GM19239 (cell line): ENCODE data around the gene PLAAT4.
A peak's percentile ranks its signal among the peaks of the same experiment; 100 is the strongest.
"Not testable (repeated sequence)": the region's sequence is repeated elsewhere in the genome, so short reads cannot be mapped to it uniquely, and the experiment has no call there.

Source experiments
- DNase-seq: peaks from one replicate; pipeline ENCODE4 v3.0.0; 2011; ENCODE audit warnings: low spot score; ENCODE audit not compliant: insufficient read length
- FAIRE-seq: peaks from 2 replicates; lab custom pipeline; 2011; peaks lifted over from hg19 to GRCh38; lab: Jason Lieb, UNC

PLAAT4 gene

DNA sequence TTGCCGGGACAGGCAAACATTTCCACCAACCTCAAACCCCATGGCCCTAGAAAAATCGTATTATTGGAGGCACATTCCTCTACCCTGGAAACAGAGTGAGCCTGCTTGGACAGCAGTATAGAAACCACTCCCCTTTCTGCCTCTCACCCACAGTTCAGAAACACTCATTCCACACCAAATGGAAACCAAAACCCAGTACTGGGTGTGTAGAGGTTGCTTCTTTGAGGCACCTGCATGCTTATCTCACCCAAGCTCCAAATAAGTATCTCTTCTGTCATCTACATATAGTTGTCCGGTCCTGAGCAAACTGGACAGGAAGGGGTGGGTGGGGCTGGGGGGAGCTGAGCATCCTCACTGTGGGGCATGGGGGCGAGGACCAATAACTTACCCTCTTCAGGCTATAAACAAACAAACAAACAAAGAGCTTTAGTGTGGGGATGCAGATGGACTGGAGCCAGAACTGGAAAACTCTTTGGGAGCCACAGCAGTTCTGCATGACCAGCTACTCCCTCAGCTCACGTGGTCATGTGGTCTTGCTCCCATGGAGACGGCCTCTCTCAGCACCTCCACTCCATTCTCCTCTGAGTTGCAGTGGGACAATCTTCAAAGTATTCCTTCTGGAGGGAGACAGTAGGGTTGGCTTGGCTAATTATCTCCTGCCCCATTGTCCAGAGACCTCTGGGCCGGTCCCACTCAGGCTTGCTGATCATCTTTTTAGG is 27.6 kb downstream of the PLAAT4 start:
- DNase-seq, result peak; percentile 54
- peak; percentile 95 for FAIRE-seq

- no peak for DNase-seq
- no peak for FAIRE-seq
These were observed 28.3 kb downstream of the PLAAT4 start for GRCh38 chr11:63564784-63565350.

- DNase-seq, result no peak
- peak; percentile 98 for FAIRE-seq
These were observed 30.6 kb downstream of the PLAAT4 start for GRCh38 chr11:63567044-63567840.

DNA sequence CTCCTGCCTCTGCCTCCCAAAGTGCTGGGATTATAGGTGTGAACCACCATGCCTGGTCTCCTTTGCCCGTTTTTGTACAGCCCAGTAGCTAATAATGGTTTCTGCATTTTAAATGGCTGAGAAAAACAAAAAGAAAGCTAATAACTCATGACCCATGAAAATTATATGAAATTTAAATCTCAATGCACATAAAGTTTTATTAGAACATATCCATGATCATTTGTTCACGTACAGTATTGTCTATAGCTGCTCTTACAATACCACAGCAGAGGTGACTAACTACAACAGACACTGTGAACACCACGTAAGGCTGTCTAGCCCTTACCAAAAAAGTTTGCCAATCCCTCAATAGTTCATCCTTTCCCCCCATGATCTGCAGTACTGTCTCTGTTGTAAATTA is 33.0 kb downstream of the PLAAT4 start:
- DNase-seq, result no peak

DNA sequence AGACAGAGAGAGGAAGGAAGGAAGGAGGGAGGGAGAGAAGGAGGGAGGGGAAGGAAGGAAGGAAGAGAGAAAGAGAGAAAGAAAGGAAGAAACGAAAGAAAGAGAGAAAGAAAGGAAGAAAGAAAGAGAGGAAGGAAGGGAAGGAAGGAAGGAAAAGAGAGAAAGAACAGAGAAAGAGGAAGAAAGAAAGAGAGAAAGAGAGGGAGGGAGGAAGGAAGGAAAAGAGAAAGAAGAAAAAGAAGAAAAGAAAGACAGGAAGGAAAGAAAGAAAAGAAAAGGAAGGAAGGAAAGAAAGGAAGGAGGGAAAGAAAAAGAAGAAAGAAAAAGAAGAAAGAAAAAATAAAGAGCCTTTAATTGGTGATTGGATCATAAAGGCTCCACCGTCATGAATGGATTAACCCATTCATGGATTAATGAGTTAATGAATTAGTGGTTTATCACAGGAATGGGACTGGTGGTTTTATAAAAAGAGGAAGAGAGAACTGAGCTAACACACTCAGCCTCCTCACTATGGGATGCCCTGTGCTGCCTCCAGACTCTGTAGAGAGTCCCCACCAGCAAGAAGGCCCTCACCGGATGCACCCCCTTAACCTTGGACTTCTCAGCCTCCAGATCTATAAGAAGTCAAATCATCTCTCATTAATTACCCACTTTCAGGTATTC is 35.5 kb downstream of the PLAAT4 start:
- DNase-seq (no peak), FAIRE-seq (peak; percentile 54)

More for the DNA sequence above, 33.0 kb downstream of the PLAAT4 start:
- FAIRE-seq, result no peak

DNA sequence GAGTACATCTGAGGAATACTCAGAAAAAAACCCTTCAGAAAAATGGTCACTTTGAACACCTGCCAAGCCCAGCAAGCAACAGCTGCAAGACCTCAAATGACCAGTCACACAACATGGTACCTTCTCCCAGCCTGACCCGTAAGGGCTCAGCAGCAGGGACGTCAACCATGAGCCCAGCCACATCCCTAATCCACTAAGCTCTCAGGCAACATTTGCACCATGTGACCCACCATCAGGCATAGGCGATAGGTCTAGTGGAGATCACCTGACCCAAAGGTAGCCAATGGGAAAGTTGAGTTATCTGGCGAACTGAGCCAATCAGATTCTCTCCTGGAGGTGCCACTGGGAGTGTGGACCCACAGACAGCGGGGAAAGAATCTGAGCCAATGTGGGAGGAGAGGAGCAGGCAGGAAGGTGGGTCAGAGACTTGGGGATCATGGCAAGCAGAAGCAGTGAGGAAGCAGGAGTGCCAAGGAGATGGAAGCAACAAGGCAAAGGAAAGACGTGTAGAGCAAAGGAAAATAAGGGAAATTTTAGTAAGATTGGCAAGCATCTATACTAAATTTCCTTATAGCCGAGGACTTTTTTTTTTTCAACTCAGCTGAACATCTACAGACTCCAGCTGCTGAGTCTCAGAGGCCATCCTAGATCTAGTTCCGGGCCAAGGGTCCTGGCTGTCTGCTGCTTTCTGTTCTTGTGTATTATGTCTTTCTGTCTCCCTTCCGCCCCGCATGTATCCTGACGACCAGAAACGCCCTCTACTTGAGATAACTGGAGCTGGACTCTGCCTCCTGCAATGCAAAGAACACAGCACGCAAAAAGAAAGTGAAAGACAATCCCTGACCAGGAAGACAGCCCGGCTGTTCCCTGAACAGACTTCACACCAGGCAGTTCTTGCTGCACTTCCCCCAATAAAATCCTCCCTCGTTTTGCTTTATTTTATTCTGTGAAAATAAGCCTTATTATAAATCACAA is 37.6 kb downstream of the PLAAT4 start:
- DNase-seq (no peak), FAIRE-seq (peak; percentile 93)

DNA sequence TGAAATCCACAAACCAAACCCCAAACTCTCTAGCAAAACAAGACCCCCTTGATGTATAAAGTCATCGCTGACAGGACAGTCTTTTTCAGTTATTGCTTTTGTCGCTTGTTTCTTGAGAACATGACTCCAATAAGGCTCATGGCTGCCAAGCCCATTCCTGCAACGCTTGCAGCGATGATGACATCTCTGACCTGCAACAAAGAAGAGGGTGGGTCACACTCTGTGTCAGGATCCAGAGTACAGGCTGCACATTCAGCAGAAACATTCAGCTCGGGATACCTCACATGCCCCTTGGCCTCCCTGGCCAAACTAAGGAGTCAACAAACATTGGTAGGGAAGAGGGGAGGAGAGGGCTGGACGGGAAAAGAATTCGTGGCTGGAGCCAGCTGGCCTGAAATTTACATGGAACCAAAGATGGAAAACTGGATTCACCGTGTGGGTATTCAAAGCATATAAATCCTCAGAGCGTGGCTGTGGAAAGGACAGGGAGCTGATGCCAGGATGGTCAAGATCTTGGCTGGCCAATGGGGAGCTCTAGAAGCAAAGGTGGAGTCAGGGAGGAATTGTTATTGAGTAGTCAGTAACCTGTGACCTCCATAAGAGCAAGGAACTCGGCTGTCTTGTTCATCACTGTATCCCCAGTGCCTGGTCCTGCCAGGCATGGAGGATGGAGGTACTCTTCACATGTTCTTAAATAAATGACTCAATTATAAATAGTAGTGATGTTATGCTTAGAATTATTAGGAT is 38.4 kb downstream of the PLAAT4 start:
- FAIRE-seq (no peak), DNase-seq (no peak)

DNA sequence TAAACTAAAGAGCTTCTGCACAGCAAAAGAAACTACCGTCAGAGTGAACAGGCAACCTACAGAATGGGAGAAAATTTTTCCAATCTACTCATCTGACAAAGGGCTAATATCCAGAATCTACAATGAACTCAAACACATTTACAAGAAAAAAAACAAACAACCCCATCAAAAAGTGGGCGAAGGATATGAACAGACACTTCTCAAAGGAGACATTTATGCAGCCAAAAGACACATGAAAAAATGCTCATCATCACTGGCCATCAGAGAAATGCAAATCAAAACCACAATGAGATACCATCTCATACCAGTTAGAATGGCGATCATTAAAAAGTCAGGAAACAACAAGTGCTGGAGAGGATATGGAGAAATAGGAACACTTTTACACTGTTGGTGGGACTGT is 42.3 kb downstream of the PLAAT4 start:
- DNase-seq, result not testable (repeated sequence)

GRCh38 chr11:63581224-63581623 is 44.6 kb downstream of the PLAAT4 start:
- not testable (repeated sequence) for DNase-seq, FAIRE-seq

More for the DNA sequence above, 42.3 kb downstream of the PLAAT4 start:
- FAIRE-seq, result not testable (repeated sequence)

DNA sequence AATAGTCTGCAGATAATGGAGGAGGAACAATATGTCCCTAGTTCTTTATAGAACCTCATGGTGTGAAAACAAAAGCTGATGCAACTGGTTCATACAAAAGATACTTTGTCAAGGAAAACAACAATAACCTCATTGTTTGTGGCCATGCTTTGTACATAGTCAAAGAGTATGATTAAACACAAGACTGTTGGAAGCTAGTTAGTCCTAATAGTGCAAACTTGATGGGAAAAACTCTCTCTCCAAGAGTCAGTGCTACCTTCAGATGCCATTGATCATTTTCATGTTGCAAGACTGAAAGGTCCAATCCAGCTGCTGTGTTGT is 46.7 kb downstream of the PLAAT4 start:
- FAIRE-seq, result no peak
- no peak for DNase-seq

- FAIRE-seq, result no peak
These were observed 50.0 kb downstream of the PLAAT4 start for GRCh38 chr11:63586451-63587166.

DNA sequence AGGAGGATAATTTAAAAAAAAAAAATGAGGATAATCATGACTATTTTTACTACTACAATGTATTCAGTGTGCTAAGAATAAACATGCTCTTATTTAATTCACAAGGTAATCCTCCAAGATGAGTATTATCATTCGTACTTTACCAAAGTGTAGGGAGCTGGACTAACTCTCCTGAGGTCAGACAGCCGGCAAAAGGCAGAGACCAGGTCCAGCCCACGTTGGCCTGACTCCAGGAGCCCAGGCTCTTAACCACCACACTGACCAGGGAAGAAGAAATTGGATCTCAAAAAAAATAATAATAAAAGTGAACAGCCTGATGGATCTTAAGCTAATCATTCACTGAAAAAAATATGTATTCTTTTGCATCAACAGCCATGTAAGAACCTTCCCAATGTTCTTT is 52.4 kb downstream of the PLAAT4 start:
- DNase-seq (no peak), FAIRE-seq (no peak)

More at GRCh38 chr11:63586451-63587166, 50.0 kb downstream of the PLAAT4 start:
- DNase-seq, result no peak

DNA sequence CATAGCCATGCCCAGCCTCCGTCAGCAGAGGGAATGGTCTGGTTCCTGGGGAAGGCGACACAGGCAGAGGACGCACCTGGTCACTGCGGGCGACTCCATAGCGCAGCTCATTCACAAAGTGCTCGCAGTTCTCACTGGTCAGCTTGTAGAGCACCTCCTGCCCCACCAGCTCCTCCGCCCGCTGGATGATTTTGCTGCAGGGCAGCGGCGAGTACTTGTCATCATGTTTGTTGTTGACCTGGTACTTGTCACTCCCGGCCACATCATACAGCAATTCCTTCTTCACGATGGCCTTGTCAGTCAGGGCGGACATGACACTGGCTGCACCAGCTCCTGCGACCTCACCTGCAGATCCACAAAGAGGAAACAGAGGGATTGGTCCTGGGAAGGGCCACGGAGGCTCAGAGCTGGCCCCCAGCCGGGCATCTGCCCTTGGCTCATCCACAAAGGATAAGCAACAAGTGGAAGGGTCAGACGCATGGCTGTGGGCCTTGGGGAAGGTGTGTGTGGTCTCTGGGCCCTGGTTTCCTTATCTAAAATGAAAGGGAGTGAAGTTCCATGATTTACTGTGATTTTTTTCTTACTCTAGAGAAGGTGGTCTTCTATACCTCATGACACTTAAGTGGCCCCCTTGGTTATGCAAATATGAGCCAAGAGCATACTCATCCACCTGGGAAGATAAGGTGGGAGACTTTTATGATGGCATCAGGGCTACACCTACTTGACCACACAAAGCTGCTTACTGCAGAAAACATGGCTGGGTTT is 53.6 kb downstream of the PLAAT4 start:
- no peak for FAIRE-seq

DNA sequence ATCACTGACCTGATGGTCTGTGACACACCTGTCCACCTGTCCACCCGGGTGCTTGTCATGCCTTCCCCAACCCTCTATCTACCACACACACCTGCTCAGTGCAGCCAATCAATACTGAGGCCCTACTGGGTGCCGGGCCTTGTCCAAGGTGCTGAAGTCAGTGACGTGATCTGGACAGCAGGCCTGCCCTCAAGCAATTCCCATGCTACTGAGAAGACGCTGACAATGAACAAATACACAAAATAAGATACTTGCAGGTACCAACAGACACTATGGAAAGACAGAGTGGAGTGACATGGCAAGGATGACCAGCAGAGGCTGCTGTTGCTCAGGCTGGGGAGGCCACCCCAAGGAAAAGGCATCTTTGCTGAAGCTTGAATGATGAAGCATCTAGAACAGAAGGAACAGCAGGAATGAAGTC is 56.4 kb downstream of the PLAAT4 start:
- DNase-seq, result no peak
- FAIRE-seq, result no peak

More for the DNA sequence above, 53.6 kb downstream of the PLAAT4 start:
- DNase-seq, result no peak

GRCh38 chr11:63595296-63595695 is 58.7 kb downstream of the PLAAT4 start:
- DNase-seq (no peak), FAIRE-seq (no peak)
